GM12878 (cell line): ENCODE results near the gene TMED10. TPM values are rescaled to one million over a fixed set of nuclear protein-coding genes. Genes with fewer than 3 reads are reported as not detected.

Experiments used
- ATAC-seq: fragments of 200-7000 bp; cut with Tn5 transposase; 3 replicates; pipeline ENCODE4 v1.9.1; 2020; ENCODE audit warnings: mild to moderate bottlenecking, moderate library complexity
- BruUV-seq: library from RNA; stranded (reverse); fragments of 400-500 nt; replicated peaks from 2 replicates; lab custom pipeline; 2021; lab: Mats Ljungman, UMichigan
- CTCF ChIA-PET: fragments of 300-600 bp; sonication (Branson Sonifier 250); formaldehyde crosslinking; extraction: SDS; loops from one replicate; lab custom pipeline; 2021; ENCODE audit warnings: inconsistent platforms; lab: Yijun Ruan, JAX
- POLR2A ChIA-PET: fragments of 350-600 bp; formaldehyde crosslinking; extraction: SDS; loops from one replicate; lab custom pipeline; 2021; ENCODE audit warnings: inconsistent platforms; lab: Charles Lee
- RAD21 ChIA-PET: fragments of 300-600 bp; sonication (Branson Sonifier 250); formaldehyde crosslinking; loops from one replicate; lab custom pipeline; 2023; ENCODE audit warnings: antibody characterized with exemption; ENCODE audit not compliant: unreplicated experiment; lab: Charles Lee
- SMC1A ChIA-PET: fragments of 300-600 bp; sonication (Branson Sonifier 250); formaldehyde crosslinking; loops from one replicate; lab custom pipeline; 2023; ENCODE audit not compliant: unreplicated experiment, uncharacterized antibody; lab: Charles Lee
- DNase-seq: peaks from one replicate; pipeline ENCODE4 v3.0.0-alpha.2; 2011; ENCODE audit warnings: low read depth, low spot score
- FAIRE-seq: peaks from 3 replicates; lab custom pipeline; 2011; peaks lifted over from hg19 to GRCh38; lab: Jason Lieb, UNC
- H2AFZ ChIP-seq: 2 replicates; pipeline ENCODE4 v1.6.0; 2011; ENCODE audit warnings: low read depth, low read length, control low read depth; ENCODE audit not compliant: control insufficient read depth
- H3K27ac ChIP-seq: 2 replicates; pipeline ENCODE4 v1.5.1; 2011; ENCODE audit warnings: control low read depth; ENCODE audit not compliant: control insufficient read depth, insufficient read depth
- H3K27me3 ChIP-seq, 2 experiments: replicated peaks in 1 of 2; 2 replicates each; pipeline versions ENCODE4 v1.6.0 to v1.6.1; 2011; ENCODE audit warnings: low read length in 1 of 2; ENCODE audit not compliant: control insufficient read depth in 2 of 2, insufficient read depth in 2 of 2
- H3K36me3 ChIP-seq, 2 experiments: 2 replicates each; pipeline ENCODE4 v1.5.1; 2011; ENCODE audit warnings: low read length in 1 of 2; ENCODE audit not compliant: control insufficient read depth in 2 of 2, insufficient read depth in 2 of 2
- H3K4me1 ChIP-seq: 2 replicates; pipeline ENCODE4 v1.6.1; 2011; ENCODE audit warnings: mild to moderate bottlenecking, low read length, moderate library complexity, mixed read lengths; ENCODE audit not compliant: control insufficient read depth, insufficient read depth
- H3K4me2 ChIP-seq: 2 replicates; pipeline ENCODE4 v1.6.0; 2011; ENCODE audit warnings: control low read depth; ENCODE audit not compliant: control insufficient read depth, insufficient read depth
- H3K4me3 ChIP-seq: fragments of 200-600 bp; sonication (generic); 2 replicates; pipeline ENCODE4 v1.5.1; 2016
- H3K79me2 ChIP-seq: 2 replicates; pipeline ENCODE4 v1.6.0; 2011; ENCODE audit warnings: low read length; ENCODE audit not compliant: control insufficient read depth, insufficient read depth
- H3K9ac ChIP-seq: 2 replicates; pipeline ENCODE4 v1.8.0; 2011; ENCODE audit warnings: low read length, control low read depth, mixed read lengths; ENCODE audit not compliant: control insufficient read depth, insufficient read depth
- H3K9me3 ChIP-seq: replicated peaks from 3 replicates; pipeline ENCODE4 v1.5.1; 2011; ENCODE audit warnings: mild to moderate bottlenecking, low read length; ENCODE audit not compliant: control insufficient read depth, insufficient read depth
- H4K20me1 ChIP-seq: 2 replicates; pipeline ENCODE4 v1.6.0; 2011; ENCODE audit not compliant: control insufficient read depth, insufficient read depth
- ATF7 ChIP-seq: fragments of 450-650 bp; IDR thresholded peaks from 2 replicates; pipeline ENCODE4 v1.6.1; 2016; ENCODE audit warnings: low read depth, mild to moderate bottlenecking
- BMI1 ChIP-seq: fragments of 450-650 bp; IDR thresholded peaks from 2 replicates; pipeline ENCODE4 v1.6.1; 2016; ENCODE audit warnings: mild to moderate bottlenecking, moderate library complexity, borderline replicate concordance
- CBX5 ChIP-seq: sonication (generic); IDR thresholded peaks from 2 replicates; pipeline ENCODE4 v1.6.1; 2016; ENCODE audit warnings: low read depth, moderate library complexity, mild to moderate bottlenecking, inconsistent platforms
- LARP7 ChIP-seq: fragments of 450-650 bp; IDR thresholded peaks from 2 replicates; pipeline ENCODE4 v1.6.1; 2017; ENCODE audit warnings: mild to moderate bottlenecking
- MEF2A ChIP-seq: IDR thresholded peaks from 2 replicates; pipeline ENCODE4 v1.6.1; 2011; ENCODE audit warnings: low read depth, mild to moderate bottlenecking, low read length, moderate library complexity; ENCODE audit not compliant: insufficient read depth
- MYC ChIP-seq: IDR thresholded peaks from 2 replicates; pipeline ENCODE4 v1.6.1; 2011; ENCODE audit warnings: mild to moderate bottlenecking, low read length, moderate library complexity, inconsistent platforms; ENCODE audit not compliant: insufficient read depth, insufficient replicate concordance, insufficient read length, severe bottlenecking
- PAX8 ChIP-seq: fragments of 450-650 bp; IDR thresholded peaks from 2 replicates; pipeline ENCODE4 v1.6.1; 2017; ENCODE audit warnings: mild to moderate bottlenecking, moderate library complexity
- RB1 ChIP-seq: fragments of 450-650 bp; formaldehyde crosslinking; IDR thresholded peaks from 2 replicates; pipeline ENCODE4 v1.6.1; 2017; ENCODE audit warnings: mild to moderate bottlenecking, borderline replicate concordance
- SMARCA5 ChIP-seq: fragments of 450-650 bp; IDR thresholded peaks from 2 replicates; pipeline ENCODE4 v1.6.1; 2017; ENCODE audit warnings: mild to moderate bottlenecking
- SUPT20H ChIP-seq: IDR thresholded peaks from 2 replicates; pipeline ENCODE4 v1.6.1; 2011; ENCODE audit warnings: low read depth, mild to moderate bottlenecking, low read length, moderate library complexity, borderline replicate concordance; ENCODE audit not compliant: control insufficient read depth
- TAF1 ChIP-seq: IDR thresholded peaks from 2 replicates; pipeline ENCODE4 v1.6.1; 2011; ENCODE audit warnings: mild to moderate bottlenecking, low read depth, low read length, borderline replicate concordance
- TCF7 ChIP-seq: IDR thresholded peaks from 2 replicates; pipeline ENCODE4 v1.6.1; 2014; ENCODE audit warnings: antibody characterized with exemption, borderline replicate concordance
- ZNF207 ChIP-seq: fragments of 450-650 bp; IDR thresholded peaks from 2 replicates; pipeline ENCODE4 v1.6.1; 2014; ENCODE audit warnings: antibody characterized with exemption, mild to moderate bottlenecking, borderline replicate concordance
- WGBS: methylation state at CpG from one replicate; pipeline ENCODE4 v1.1.6; 2016; ENCODE audit warnings: low lambda C conversion rate; ENCODE audit not compliant: insufficient replicate concordance, insufficient coverage; ENCODE audit errors: missing lambda C conversion rate; 5-methylcytosine and 5-hydroxymethylcytosine counted together
- in situ Hi-C: fragments of 300-500 bp; cut with MboI; formaldehyde crosslinking; loops from 9 replicates; pipeline ENCODE4 v1.14.3; 2018; ENCODE audit warnings: mixed read lengths
- intact Hi-C: fragments of 100-400 bp; cut with micrococcal nuclease; formaldehyde crosslinking; loops from one replicate; pipeline ENCODE4 v1.14.2; 2022; ENCODE audit not compliant: unreplicated experiment
- polyA plus RNA-seq, 11 experiments: library from polyadenylated mRNA; depleted of rRNA in 4 of 11; unstranded in 6 of 11; stranded (reverse) in 5 of 11; fragments of >200 nt; fragmentation: Nextera tagmentation in 4 of 11; fragmentation: Illumina TruSeq in 1 of 11; extraction: Ambion mirVana in 4 of 11; extraction: Trizol in 1 of 11; gene quantifications; 1 replicate in 1 of 11; 2 replicates in 10 of 11; pipeline versions ENCODE4 v1.2.1 to v1.2.3, GENCODE V29; 2011 to 2016; ENCODE audit warnings: inconsistent platforms in 2 of 11, missing spikeins in 2 of 11, low read depth in 1 of 11
- total RNA-seq, 4 experiments: library from RNA; depleted of rRNA in 3 of 4; stranded (reverse); fragments of >200 nt in 3 of 4; fragmentation: Illumina TruSeq in 1 of 4; extraction: Trizol in 1 of 4; gene quantifications; 2 replicates each; pipeline versions ENCODE4 v1.2.1 to v1.2.3, GENCODE V29; 2013 to 2021

The TMED10 gene
- total and polyA plus RNA-seq, 10 of the 15 experiments (the other 5 are each of a cell fraction or from before 2014, with no cell fraction given) = 99.8 to 270 (median 180) TPM

DNA sequence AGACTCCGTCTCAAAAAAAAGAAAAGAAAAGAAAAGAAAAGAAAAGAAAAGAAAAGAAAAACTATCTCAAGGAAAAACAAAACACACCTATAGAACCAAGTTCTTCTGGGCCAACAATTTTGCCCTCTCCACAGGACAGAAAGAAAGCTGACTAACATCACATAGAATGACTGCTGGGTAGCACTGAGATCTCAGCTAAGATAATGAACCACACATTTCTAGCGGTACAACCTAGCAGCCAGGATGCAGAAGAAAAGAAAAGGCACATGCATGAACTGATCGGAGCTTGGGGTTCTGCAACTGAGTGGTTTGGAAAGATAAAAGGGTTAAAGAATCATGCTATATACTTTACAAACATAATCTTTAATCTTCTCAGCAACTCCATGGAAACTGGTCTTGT is 19.5 kb downstream of the TMED10 start:
- H3K4me2 ChIP-seq = no peak overlapping the region
- in situ Hi-C loops (no loop called here), intact Hi-C loops (no loop called here)
- H4K20me1 ChIP-seq = no peaks in the 10 kb centered on the region
- H3K79me2 ChIP-seq = peaks cover 51% of the 10 kb centered on the region
- H3K9me3 ChIP-seq = no peaks in the 10 kb centered on the region
- no peak overlapping the region for H2AFZ ChIP-seq
- no peak overlapping the region for H3K9ac ChIP-seq
- whole genome bisulfite sequencing = 87% methylated on average over 2 of the region's 3 CpGs
- RAD21 ChIA-PET = no interaction called here
- no peak for DNase-seq
- H3K4me3 ChIP-seq = no peak overlapping the region
- CTCF ChIA-PET = interaction anchor here (0.7 kb wide), 1 partner anchor 14 kb away, joined by 3 read pairs; no protein-coding TSS in a partner anchor
- POLR2A ChIA-PET = no interaction called here
- BruUV-seq = no TSS peak
- no peak for ATAC-seq
- no peak for FAIRE-seq
- H3K36me3 ChIP-seq = peaks cover 0 to 2% of the 10 kb centered on the region in 2 experiments; a peak in 2 of 4 replicates
- SMC1A ChIA-PET = interaction anchor here (1.1 kb wide), 1 partner anchor 140 kb away, joined by 3 read pairs; no protein-coding TSS in a partner anchor
- TF ChIP-seq BMI1 = no peak
- no peak for TF ChIP-seq TCF7
- TF ChIP-seq LARP7 = no peak
- TF ChIP-seq RB1 = no peak
- TF ChIP-seq PAX8 = no peak
- no peak for TF ChIP-seq MEF2A
- TF ChIP-seq SMARCA5 = no peak
- TF ChIP-seq ZNF207 = no peak
- TF ChIP-seq SUPT20H = no peak
- TF ChIP-seq TAF1 = no peak
- TF ChIP-seq CBX5 = no peak
- TF ChIP-seq MYC = no peak
- no peak for TF ChIP-seq ATF7
- no peaks in the 10 kb centered on the region for H3K27me3 ChIP-seq
- peaks cover 14% of the 10 kb centered on the region; the same call in 1 of the 2 replicates for H3K4me1 ChIP-seq
- no peak overlapping the region for H3K27ac ChIP-seq
